SIG-M5 treated with dmso at 0.1 percent for 504 hours (cell line): Measurements from ENCODE around the gene ASCL3.
"Not testable (repeated sequence)": the region's sequence is repeated elsewhere in the genome, so short reads cannot be mapped to it uniquely, and the experiment has no call there.

Source experiments
- DNase-seq: peaks from one replicate; lab custom pipeline; 2025; ENCODE audit not compliant: unreplicated experiment; lab: John Stamatoyannopoulos, UW

Gene ASCL3

GRCh38 chr11:8948886-8949285 lies 6.1 kb upstream of the ASCL3 start:
- no peak for DNase-seq

GRCh38 chr11:8947230-8947943 lies 4.6 kb upstream of the ASCL3 start:
- DNase-seq, result no peak

- no peak for DNase-seq
Observed at GRCh38 chr11:8941341-8942103, 1.3 kb downstream of the ASCL3 start.

- DNase-seq, result no peak
Observed at GRCh38 chr11:8937659-8938058, 5.2 kb downstream of the ASCL3 start.

- no peak for DNase-seq
Observed at GRCh38 chr11:8937159-8937558, 5.7 kb downstream of the ASCL3 start.

GRCh38 chr11:8935789-8936188 lies 7.0 kb downstream of the ASCL3 start:
- DNase-seq, result not testable (repeated sequence)

- DNase-seq, result no peak
Observed at GRCh38 chr11:8934742-8935488, 7.9 kb downstream of the ASCL3 start.

GRCh38 chr11:8933931-8934330 lies 8.9 kb downstream of the ASCL3 start:
- DNase-seq, result no peak

GRCh38 chr11:8932564-8933180 lies 10.1 kb downstream of the ASCL3 start, which contains the start of gene C11orf16:
Gene C11orf16, minus strand, starts transcription at chr11:8932947. Its CDS starts 639 bp downstream, at chr11:8932308.
- DNase-seq, result no peak

- no peak for DNase-seq
Observed at GRCh38 chr11:8930456-8931175, 12.2 kb downstream of the ASCL3 start.

- no peak for DNase-seq
Observed at GRCh38 chr11:8928981-8929615, 13.7 kb downstream of the ASCL3 start.

GRCh38 chr11:8928205-8928604 lies 14.6 kb downstream of the ASCL3 start:
- no peak for DNase-seq

GRCh38 chr11:8927233-8927632 lies 15.6 kb downstream of the ASCL3 start:
- no peak for DNase-seq

GRCh38 chr11:8926236-8926635 lies 16.6 kb downstream of the ASCL3 start:
- no peak for DNase-seq

GRCh38 chr11:8925711-8926110 lies 17.1 kb downstream of the ASCL3 start:
- no peak for DNase-seq

GRCh38 chr11:8922691-8923090 lies 20.1 kb downstream of the ASCL3 start:
- DNase-seq, result no peak

GRCh38 chr11:8917157-8917825 lies 25.5 kb downstream of the ASCL3 start:
- no peak for DNase-seq

- DNase-seq, result no peak
Observed at GRCh38 chr11:8914661-8915018, 28.2 kb downstream of the ASCL3 start.

- peak; percentile 70 for DNase-seq
Observed at GRCh38 chr11:8913961-8914660, 28.7 kb downstream of the ASCL3 start.
